Uterine smooth muscle cell (primary cell): Measurements from ENCODE around the gene UBE2R2. TPM values are rescaled to one million over a fixed set of nuclear protein-coding genes. Genes with fewer than 3 reads are reported as not detected.

Experiments used
- total RNA-seq: library from RNA; depleted of rRNA; stranded (reverse); fragments of >200 nt; gene quantifications from 2 replicates; pipeline ENCODE4 v1.2.3, GENCODE V29; 2014

Gene UBE2R2, protein sequence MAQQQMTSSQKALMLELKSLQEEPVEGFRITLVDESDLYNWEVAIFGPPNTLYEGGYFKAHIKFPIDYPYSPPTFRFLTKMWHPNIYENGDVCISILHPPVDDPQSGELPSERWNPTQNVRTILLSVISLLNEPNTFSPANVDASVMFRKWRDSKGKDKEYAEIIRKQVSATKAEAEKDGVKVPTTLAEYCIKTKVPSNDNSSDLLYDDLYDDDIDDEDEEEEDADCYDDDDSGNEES
- total RNA-seq, result 19.0 and 19.1 TPM in 2 replicates

DNA sequence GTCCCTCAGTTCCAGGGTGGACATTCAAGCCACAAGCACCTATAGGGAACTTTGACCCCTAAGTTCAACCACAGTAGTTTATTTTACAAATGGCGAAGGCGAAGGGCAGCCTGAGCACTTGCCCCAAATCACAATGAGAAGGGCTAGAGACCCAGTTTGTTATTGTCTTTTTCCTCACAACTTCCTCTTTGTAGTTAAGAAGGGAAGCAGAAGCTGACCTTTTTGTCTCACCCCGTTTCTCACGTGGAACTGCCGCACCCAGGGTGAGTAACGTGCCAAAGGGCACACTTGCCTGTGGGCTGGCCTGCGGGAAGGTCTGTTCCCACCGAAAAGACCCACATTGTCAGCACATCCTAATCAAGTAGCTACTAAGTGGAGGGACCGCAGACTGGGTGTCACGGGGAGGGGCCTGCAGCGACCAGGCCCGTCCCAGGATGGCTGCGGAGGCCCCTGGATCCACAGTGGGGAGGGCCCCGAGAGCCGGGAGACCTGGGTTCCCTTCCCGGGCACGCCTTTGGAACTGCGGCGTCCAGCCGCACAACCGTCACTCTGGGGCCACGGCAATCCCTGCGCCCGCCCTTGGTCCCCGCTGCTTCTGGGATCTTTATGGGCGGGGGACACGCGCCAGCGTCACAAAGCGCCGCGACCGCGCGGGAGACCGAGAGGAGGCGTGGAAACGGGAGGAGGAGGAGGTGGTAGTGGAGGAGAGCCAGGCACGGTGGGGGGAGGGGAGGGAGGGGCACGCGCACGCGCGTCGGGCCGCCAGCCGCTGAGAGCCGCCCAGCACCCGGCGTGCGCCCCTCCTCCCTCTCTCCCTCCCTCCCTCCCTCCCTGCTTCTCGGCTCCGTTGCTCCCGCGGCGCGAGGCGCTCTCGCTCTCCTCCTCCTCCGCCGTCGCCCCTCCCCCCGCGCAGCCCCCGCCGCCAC is at the start of gene UBE2R2:
Gene UBE2R2 (plus strand): TSS at position 834 of the 926 bp plus-strand sequence. CDS start 598 bp downstream, outside the sequence.

DNA sequence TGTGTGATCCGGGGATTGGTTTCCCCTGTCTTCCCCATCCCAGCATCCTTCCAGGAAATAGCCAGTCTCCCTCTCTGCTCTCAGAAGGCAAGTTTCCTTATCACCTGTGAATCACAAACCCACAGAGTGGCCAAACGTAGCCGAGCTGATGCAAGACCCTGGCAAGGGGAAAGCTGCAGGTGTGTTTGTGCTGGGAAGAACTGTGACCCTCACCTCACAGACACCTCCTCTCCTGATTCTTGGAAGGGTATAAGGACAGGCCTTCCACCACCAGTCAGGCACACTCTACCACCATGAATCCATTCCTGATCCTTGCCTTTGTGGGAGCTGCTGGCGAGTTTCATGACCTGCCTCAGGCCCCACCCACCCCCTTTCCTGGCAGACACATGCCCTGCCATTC is 21.7 kb upstream of the UBE2R2 start, which contains the start of gene PRSS3:
Gene PRSS3 (plus strand): TSS at position 281 of the 400 bp plus-strand sequence. CDS start 13 bp downstream, at position 294.

Other genes starting within 250 kb of the UBE2R2 start
- gene PRSS3, start 21.6 kb upstream of the UBE2R2 start, total RNA-seq, result 22.4 and 82.3 TPM in 2 replicates
- 16.9 and 19.6 TPM in 2 replicates for gene UBAP2, start 231.7 kb downstream of the UBE2R2 start, total RNA-seq